ENCODE results near the gene C10orf95.

C10orf95 gene

DNA sequence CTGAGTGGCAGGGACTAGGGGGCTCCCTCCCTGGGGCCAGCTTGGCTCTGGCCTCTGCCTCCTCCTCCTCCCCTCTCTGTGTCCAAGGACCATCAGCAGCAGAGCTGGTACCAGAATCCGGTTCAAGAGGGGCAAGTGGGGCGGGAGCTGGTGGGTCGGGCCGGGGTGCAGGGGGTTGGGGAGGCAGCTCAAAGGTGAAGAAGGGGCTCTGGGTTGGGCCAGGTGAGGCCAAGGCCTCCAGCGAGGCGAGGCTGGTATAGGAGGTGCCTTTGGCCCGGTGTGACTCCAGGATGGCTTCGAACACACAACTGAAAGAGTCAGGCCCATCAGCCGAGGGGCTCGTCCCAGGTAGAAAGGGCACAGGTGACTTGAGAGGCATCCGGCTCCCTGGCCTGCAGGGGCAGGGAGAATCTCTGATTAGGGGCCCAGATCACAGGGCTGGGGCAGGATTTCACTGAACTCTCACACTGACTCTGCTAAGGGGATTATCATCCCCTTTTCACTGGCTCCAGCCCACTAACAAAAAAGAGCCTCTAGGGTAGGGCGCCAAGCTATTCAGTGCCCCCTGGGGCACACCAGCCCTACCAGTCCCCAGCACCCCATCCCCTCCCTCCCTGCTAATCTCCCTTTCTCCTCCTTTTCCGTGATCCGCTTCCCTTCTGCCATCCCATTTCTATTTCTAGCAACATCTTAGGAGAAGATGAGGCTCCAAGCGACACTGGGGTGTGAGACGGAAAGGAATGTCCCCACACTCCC is 37.4 kb downstream of the C10orf95 start:
- Histone ChIP-seq H3K27ac (ENCODE audit: low read depth, low read length) (no peak overlapping the region), H3K4me1 (ENCODE audit: control insufficient read depth, insufficient read depth, low read length) (peaks cover 25% of the 10 kb centered on the region), H3K9ac (ENCODE audit: low read length) (no peak overlapping the region), H3K9me3 (ENCODE audit: control insufficient read depth, insufficient read depth, low read depth, low read length) (no peaks in the 10 kb centered on the region), H3K36me3 (ENCODE audit: control insufficient read depth, insufficient read depth, low read length) (no peaks in the 10 kb centered on the region), H3K4me3 (ENCODE audit: low read depth, low read length) (no peak overlapping the region), H3K27me3 (ENCODE audit: control insufficient read depth, insufficient read depth, low read length) (peaks cover 73% of the 10 kb centered on the region)

DNA sequence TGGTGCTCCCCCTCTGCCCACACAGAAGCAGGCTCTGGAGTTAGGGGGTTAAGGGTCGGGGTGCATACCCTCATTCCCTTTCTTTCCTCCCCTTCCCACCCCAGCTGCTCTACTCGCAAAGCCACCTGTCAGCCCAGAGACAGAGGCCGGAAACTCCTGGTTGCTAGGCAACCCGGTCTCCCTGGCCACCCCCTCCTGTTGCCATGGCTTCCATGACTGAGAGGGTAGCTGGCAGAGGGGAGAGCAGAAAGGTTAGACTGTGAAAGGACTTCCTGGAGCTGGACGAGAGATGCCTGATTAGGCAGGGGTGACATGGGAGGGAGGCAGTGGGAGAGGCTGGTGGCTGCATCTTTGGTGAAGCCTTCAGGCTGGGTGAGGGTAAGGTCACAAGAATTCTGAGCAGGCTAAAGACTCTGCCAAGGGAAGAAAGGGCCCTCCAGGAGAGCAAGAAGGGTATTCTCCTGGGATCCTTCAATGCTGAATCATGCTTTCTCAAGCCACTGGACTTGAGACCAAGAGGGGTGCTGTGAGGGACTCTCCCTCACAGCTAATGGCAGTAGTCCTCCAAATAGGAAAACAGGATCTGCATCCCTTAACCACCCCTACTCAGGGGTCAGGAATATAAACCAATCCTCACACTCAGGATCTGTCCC is 38.2 kb downstream of the C10orf95 start:
- peaks cover 74% of the 10 kb centered on the region for H3K27me3 ChIP-seq (ENCODE audit: control insufficient read depth, insufficient read depth, low read length)
- H3K4me1 ChIP-seq (ENCODE audit: control insufficient read depth, insufficient read depth, low read length): peaks cover 23% of the 10 kb centered on the region

DNA sequence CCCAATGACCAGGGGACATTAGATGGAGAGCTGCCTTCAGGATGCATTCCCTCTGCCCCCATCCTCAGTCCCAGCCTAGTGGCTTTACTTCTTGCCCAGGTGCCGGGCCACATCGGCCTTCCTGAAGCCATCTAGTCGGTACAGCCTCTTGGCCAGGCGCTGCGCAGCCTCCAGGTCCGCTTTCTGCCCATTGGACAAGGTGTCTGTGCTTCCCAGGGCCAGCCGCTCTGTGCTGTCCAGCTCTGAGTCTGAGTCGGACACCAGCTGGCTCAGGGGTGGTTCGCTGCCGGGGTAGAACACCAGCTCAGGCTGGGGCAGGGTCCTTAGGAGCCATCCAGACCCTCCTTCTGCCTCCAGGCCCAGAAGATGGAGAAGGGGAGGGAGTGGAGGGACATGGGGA is 39.0 kb downstream of the C10orf95 start:
- peaks cover 21% of the 10 kb centered on the region for H3K4me1 ChIP-seq (ENCODE audit: control insufficient read depth, insufficient read depth, low read length)
- H3K36me3 ChIP-seq (ENCODE audit: control insufficient read depth, insufficient read depth, low read length): no peaks in the 10 kb centered on the region
- no peak overlapping the region for H3K9ac ChIP-seq (ENCODE audit: low read length)
- H3K9me3 ChIP-seq (ENCODE audit: control insufficient read depth, insufficient read depth, low read depth, low read length): no peaks in the 10 kb centered on the region
- H3K4me3 ChIP-seq (ENCODE audit: low read depth, low read length): no peak overlapping the region
- peaks cover 74% of the 10 kb centered on the region for H3K27me3 ChIP-seq (ENCODE audit: control insufficient read depth, insufficient read depth, low read length)
- H3K27ac ChIP-seq (ENCODE audit: low read depth, low read length): no peak overlapping the region

More for the DNA sequence above, 38.2 kb downstream of the C10orf95 start:
- Histone ChIP-seq H3K27ac (ENCODE audit: low read depth, low read length) (no peak overlapping the region), H3K9ac (ENCODE audit: low read length) (no peak overlapping the region), H3K9me3 (ENCODE audit: control insufficient read depth, insufficient read depth, low read depth, low read length) (no peaks in the 10 kb centered on the region), H3K4me3 (ENCODE audit: low read depth, low read length) (no peak overlapping the region), H3K36me3 (ENCODE audit: control insufficient read depth, insufficient read depth, low read length) (no peaks in the 10 kb centered on the region)

DNA sequence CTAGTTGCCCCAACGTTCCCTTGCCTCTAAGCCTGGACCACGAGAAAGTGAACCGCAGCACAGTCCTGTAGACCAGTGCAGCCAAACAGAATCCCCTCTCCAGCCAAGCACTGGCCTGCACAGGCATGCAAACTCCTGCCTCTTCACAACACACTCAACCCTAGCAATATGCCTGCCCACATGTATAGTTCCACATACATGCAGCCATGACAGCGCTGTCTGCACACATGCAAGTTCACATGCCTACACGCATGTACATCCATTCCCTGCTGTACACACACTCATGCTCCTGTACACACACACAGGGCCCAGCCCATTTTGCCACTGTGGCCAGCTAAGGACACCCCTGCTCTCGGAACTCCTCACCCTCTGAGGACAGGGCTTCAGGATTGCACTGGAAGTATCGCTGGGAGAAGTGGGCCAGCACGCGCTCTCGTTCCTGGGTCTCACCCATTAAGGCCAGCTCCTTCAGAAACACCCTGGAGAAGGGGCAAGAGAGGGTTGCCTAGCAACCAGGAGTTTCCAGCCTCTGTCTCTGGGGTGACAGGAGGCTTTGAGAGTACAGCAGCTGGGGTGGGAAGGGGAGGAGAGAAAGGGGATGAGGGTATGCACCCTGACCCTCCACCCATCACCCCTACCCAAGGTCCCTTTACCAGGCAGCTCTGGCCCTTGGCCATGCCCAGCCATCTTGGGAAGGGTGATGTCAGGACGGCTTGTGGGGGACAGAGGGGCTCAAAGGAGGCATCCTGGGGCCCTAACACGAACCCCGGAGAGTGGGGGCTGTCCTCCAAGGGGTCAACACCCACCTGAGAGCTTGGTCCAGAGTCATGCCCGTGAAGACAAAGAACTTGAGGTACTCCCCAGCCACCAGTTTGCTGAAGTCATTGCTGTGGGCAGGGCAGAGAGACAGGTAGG is 39.7 kb downstream of the C10orf95 start:
- H3K27me3 ChIP-seq (ENCODE audit: control insufficient read depth, insufficient read depth, low read length): peaks cover 78% of the 10 kb centered on the region
- H3K4me3 ChIP-seq (ENCODE audit: low read depth, low read length): peak overlapping the region; percentile 61; the same call in 1 of the 2 replicates
- peaks cover 21% of the 10 kb centered on the region for H3K4me1 ChIP-seq (ENCODE audit: control insufficient read depth, insufficient read depth, low read length)

DNA sequence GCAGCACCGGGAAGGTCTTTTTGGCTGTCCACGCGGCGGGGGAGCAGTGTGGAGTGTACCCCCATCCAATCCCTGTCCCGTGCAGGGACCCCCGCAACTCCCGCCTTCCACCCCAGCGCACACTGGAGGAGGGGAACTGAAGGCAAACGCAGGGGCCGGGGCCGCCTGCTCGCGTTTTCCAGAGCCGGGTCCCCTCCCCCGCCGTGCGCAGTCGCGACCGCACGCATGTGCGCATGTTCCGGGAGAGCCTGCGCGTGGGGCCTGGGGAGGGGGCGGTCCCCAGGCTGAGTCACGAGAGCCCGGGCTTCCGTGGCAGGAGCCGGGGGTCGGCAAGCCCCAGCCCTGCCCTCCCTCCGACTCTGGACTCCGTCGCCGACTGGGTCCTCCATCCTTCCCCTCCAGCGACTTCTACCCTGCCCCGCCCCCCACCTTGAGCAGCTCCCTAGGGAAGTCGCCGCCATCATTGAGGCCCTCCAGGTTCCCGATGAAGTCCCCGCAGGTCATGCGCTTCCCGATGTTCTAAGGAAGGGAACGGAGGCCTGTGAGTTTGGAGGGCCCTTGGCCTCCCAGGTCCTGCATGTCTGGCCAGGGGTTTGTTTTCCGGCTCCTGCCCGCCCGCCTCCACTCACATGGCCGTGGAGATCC is 40.8 kb downstream of the C10orf95 start:
- Histone ChIP-seq H3K9ac (ENCODE audit: low read length) (peak overlapping the region; percentile 51), H3K4me1 (ENCODE audit: control insufficient read depth, insufficient read depth, low read length) (peaks cover 21% of the 10 kb centered on the region), H3K27ac (ENCODE audit: low read depth, low read length) (no peak overlapping the region), H3K9me3 (ENCODE audit: control insufficient read depth, insufficient read depth, low read depth, low read length) (no peaks in the 10 kb centered on the region), H3K27me3 (ENCODE audit: control insufficient read depth, insufficient read depth, low read length) (peaks cover 86% of the 10 kb centered on the region), H3K36me3 (ENCODE audit: control insufficient read depth, insufficient read depth, low read length) (no peaks in the 10 kb centered on the region), H3K4me3 (ENCODE audit: low read depth, low read length) (peak overlapping the region; percentile 61)

More for the DNA sequence above, 39.7 kb downstream of the C10orf95 start:
- Histone ChIP-seq H3K36me3 (ENCODE audit: control insufficient read depth, insufficient read depth, low read length) (no peaks in the 10 kb centered on the region), H3K9ac (ENCODE audit: low read length) (no peak overlapping the region), H3K9me3 (ENCODE audit: control insufficient read depth, insufficient read depth, low read depth, low read length) (no peaks in the 10 kb centered on the region), H3K27ac (ENCODE audit: low read depth, low read length) (no peak overlapping the region)

DNA sequence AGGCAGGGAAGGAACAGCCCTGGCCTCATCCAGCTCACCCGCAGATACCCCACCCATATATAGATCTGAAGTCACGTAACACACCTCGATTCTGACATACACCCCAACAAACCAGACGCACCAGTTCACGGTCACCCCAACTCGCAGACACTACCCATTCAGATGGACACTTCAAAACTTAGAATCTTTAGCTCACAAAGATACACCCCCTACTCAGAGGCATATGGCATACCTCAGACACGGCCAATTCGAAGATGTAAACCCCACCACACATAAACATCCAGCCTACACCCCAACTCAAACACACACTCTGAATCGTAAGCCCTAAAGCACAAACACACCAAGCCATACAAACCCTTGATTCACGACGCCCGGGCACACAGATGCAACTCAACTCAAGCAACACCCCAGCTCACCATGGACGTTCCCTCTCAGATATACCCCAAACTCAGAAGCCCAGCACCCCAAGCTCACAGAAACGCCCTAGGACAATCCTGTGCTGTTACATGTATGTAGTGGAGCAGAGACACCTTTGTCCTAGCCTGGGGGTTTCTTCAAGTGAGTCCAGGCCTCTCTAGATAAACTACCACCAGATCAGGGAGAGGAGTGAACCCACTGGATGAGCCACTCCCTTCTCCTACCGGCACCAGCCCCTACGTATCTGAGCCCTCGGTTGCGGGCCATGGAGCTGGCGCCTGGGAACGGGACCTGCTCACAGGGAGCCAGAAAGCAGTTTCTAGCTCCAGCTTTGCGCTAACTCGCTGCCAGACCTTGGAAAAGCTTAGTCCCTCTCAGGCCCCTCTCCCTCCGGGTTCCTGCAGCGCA is 41.5 kb downstream of the C10orf95 start:
- peaks cover 83% of the 10 kb centered on the region for H3K27me3 ChIP-seq (ENCODE audit: control insufficient read depth, insufficient read depth, low read length)
- H3K9me3 ChIP-seq (ENCODE audit: control insufficient read depth, insufficient read depth, low read depth, low read length): no peaks in the 10 kb centered on the region
- H3K9ac ChIP-seq (ENCODE audit: low read length): peak overlapping the region; percentile 51
- H3K4me1 ChIP-seq (ENCODE audit: control insufficient read depth, insufficient read depth, low read length): peaks cover 21% of the 10 kb centered on the region
- H3K36me3 ChIP-seq (ENCODE audit: control insufficient read depth, insufficient read depth, low read length): no peaks in the 10 kb centered on the region
- H3K27ac ChIP-seq (ENCODE audit: low read depth, low read length): no peak overlapping the region
- peak overlapping the region; percentile 61 for H3K4me3 ChIP-seq (ENCODE audit: low read depth, low read length)

DNA sequence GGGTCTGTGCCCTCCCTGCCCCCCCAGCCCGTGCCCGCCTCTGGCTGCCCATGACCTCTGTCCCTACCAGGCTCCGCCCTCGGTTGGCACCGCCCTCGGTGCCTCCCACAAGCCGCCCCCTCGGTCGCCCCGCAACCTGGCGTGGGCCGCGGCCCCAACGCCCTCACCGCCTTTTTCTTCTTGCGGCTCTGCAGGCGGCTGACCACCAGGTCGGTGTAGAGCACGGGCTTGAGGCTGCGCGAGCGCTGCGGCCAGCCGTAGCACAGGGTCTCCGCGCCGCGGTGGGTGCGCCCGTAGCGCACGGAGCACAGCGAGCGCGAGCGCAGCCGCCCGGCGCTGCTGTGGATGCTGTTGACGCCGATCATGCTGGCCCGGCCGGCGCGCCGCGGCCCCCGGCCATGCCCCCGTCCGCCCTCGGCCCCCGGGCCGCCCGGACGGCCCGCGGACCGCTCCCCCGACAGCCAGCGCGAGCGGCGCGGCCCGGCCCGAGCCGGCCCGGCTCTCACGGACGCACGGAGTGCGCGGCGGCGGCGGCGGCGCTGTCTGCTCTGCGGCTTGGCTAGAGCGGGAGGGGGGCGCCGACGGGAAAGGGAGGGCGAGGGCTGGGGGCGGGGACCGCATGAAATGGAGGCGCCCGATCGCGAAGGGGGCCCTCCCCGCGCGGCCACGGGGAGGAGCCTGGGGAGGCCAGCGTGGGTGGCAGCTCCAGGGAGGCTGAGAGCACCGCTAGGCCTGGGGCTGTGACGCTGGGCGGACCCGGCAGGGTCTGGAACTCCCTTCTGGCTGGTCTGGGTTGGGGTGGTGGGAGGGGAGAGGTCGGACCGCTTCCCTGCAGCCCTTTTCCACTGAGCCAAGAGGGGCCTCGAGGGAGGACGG is 42.4 kb downstream of the C10orf95 start:
- Histone ChIP-seq H3K4me1 (ENCODE audit: control insufficient read depth, insufficient read depth, low read length) (peaks cover 21% of the 10 kb centered on the region), H3K36me3 (ENCODE audit: control insufficient read depth, insufficient read depth, low read length) (no peaks in the 10 kb centered on the region), H3K9me3 (ENCODE audit: control insufficient read depth, insufficient read depth, low read depth, low read length) (no peaks in the 10 kb centered on the region), H3K9ac (ENCODE audit: low read length) (no peak overlapping the region), H3K27me3 (ENCODE audit: control insufficient read depth, insufficient read depth, low read length) (peaks cover 78% of the 10 kb centered on the region), H3K4me3 (ENCODE audit: low read depth, low read length) (peak overlapping the region; percentile 67), H3K27ac (ENCODE audit: low read depth, low read length) (no peak overlapping the region)

DNA sequence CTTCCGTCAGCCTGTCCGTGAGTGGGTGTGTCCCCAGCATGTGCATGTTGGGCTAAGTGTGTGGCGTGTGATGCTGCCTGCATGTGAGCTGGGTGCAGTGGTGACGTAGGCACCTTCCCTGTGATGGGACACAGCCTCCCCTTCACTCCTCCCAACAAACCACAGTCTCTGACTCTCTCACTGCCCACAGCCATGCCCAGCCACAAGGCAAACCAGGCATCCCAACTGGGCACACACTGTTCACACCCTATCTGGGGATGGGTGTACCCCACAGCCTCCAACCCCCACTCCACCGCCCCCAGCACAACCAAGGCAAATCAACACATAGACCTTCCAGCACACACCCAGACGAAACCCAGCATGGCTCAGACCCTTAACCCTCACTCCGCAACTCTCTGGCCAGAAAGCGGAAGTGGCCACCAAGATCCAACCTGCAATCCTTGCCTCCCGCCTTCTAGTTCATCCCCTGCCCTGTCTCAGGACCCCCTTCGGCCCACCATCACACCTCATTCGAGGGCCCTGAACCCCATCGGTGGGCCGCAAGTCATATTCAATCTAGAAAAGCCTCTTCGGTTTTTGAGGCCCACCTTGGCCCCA is 43.1 kb downstream of the C10orf95 start:
- H3K36me3 ChIP-seq (ENCODE audit: control insufficient read depth, insufficient read depth, low read length): no peaks in the 10 kb centered on the region; the same call in 1 of the 2 replicates
- peaks cover 21% of the 10 kb centered on the region for H3K4me1 ChIP-seq (ENCODE audit: control insufficient read depth, insufficient read depth, low read length)
- peaks cover 73% of the 10 kb centered on the region for H3K27me3 ChIP-seq (ENCODE audit: control insufficient read depth, insufficient read depth, low read length)
- H3K27ac ChIP-seq (ENCODE audit: low read depth, low read length): no peak overlapping the region
- no peaks in the 10 kb centered on the region for H3K9me3 ChIP-seq (ENCODE audit: control insufficient read depth, insufficient read depth, low read depth, low read length)
- H3K4me3 ChIP-seq (ENCODE audit: low read depth, low read length): peak overlapping the region; percentile 67
- no peak overlapping the region for H3K9ac ChIP-seq (ENCODE audit: low read length)

DNA sequence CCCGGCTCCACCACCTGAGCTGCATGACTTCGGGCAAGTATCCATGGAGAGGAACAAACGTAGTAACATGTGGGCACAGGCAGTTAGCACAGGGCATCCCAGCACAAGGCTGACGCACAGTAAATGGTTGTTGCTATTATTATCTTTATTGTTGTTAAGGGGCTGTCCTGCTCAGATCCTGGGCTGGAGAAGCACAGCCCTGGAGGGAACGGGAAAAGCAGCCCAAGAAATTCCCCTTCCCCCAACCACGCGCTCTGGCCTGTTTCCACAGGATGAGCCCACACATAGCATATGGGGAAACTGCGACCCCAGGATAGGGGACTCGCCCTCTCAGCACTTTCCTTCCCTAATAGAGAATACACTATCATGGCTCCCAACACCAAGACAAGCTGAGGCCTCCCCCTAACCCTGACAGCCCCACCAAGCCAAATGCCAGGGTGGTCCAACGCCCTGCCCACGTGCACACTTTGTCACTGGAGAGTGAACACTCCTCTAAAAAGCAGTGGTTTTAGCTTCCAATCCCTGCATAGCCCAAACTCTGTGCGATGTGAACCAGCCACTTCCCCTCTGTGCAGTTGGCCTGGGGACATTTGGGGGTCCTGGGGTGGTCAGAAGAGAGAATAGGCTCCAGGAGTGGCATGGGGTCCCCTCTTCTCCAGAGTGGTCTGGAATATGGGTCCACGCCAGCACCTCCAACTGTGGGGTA is 43.8 kb downstream of the C10orf95 start:
- peaks cover 21% of the 10 kb centered on the region for H3K4me1 ChIP-seq (ENCODE audit: control insufficient read depth, insufficient read depth, low read length)
- no peaks in the 10 kb centered on the region for H3K9me3 ChIP-seq (ENCODE audit: control insufficient read depth, insufficient read depth, low read depth, low read length)
- H3K27me3 ChIP-seq (ENCODE audit: control insufficient read depth, insufficient read depth, low read length): peaks cover 66% of the 10 kb centered on the region
- H3K4me3 ChIP-seq (ENCODE audit: low read depth, low read length): no peak overlapping the region
- H3K27ac ChIP-seq (ENCODE audit: low read depth, low read length): no peak overlapping the region
- H3K9ac ChIP-seq (ENCODE audit: low read length): no peak overlapping the region
- H3K36me3 ChIP-seq (ENCODE audit: control insufficient read depth, insufficient read depth, low read length): no peaks in the 10 kb centered on the region; the same call in 1 of the 2 replicates

All from HUES6 (cell line).